ENCODE data around the gene CEMP1.
"Not testable (repeated sequence)": the region's sequence is repeated elsewhere in the genome, so short reads cannot be mapped to it uniquely, and the experiment has no call there.

Gene CEMP1

GRCh38 chr16:2531371-2531695 is at the start of gene CEMP1:
TSS of gene CEMP1 (minus strand) at chr16:2531408. CDS start at chr16:2531073, 335 bp downstream.
- DNase-seq = no peak

GRCh38 chr16:2580818-2581217 is 49.6 kb upstream of the CEMP1 start:
- DNase-seq = not testable (repeated sequence)

More at GRCh38 chr16:2531371-2531695, at the start of gene CEMP1:
- TF ChIP-seq GATA1 (IDR thresholded peaks at IDR 0.05; ENCODE audit: low read depth, low read length) (no peak), POLR2A (IDR thresholded peaks at IDR 0.05; ENCODE audit: low read length) (no peak)

GRCh38 chr16:2580143-2580542 is 48.9 kb upstream of the CEMP1 start:
- peak in 1 of 2 experiments; percentile 17 for DNase-seq

GRCh38 chr16:2578905-2579304 is 47.7 kb upstream of the CEMP1 start:
- DNase-seq = not testable (repeated sequence)

- DNase-seq = not testable (repeated sequence)
Observed at GRCh38 chr16:2577044-2577443, 45.8 kb upstream of the CEMP1 start.

- DNase-seq = not testable (repeated sequence)
Observed at GRCh38 chr16:2575839-2576238, 44.6 kb upstream of the CEMP1 start.

GRCh38 chr16:2572704-2573103 is 41.5 kb upstream of the CEMP1 start:
- not testable (repeated sequence) for DNase-seq

- DNase-seq = not testable (repeated sequence)
Observed at GRCh38 chr16:2568573-2568972, 37.4 kb upstream of the CEMP1 start.

- not testable (repeated sequence) for DNase-seq
Observed at GRCh38 chr16:2567506-2567905, 36.3 kb upstream of the CEMP1 start.

GRCh38 chr16:2560798-2561133 is 29.6 kb upstream of the CEMP1 start:
- not testable (repeated sequence) for DNase-seq

- DNase-seq = not testable (repeated sequence)
Observed at GRCh38 chr16:2560131-2560797, 29.1 kb upstream of the CEMP1 start.

- DNase-seq = not testable (repeated sequence)
Observed at GRCh38 chr16:2557150-2557549, 25.9 kb upstream of the CEMP1 start.

GRCh38 chr16:2554709-2555425 is 23.7 kb upstream of the CEMP1 start:
- not testable (repeated sequence) for DNase-seq

- DNase-seq = not testable (repeated sequence)
Observed at GRCh38 chr16:2551420-2551889, 20.2 kb upstream of the CEMP1 start.

- not testable (repeated sequence) for DNase-seq
Observed at GRCh38 chr16:2550283-2550878, 19.2 kb upstream of the CEMP1 start.

GRCh38 chr16:2543771-2544170 is 12.6 kb upstream of the CEMP1 start:
- DNase-seq = not testable (repeated sequence)

- DNase-seq = not testable (repeated sequence)
Observed at GRCh38 chr16:2541409-2541808, 10.2 kb upstream of the CEMP1 start.

- not testable (repeated sequence) for DNase-seq
Observed at GRCh38 chr16:2540912-2541311, 9.7 kb upstream of the CEMP1 start.

GRCh38 chr16:2539845-2540458 is 8.7 kb upstream of the CEMP1 start:
- DNase-seq = peak; percentile 45 to 46

GRCh38 chr16:2539192-2539844 is 8.1 kb upstream of the CEMP1 start:
- peak in 1 of 2 experiments; percentile 66 for DNase-seq
